Head of caudate nucleus (tissue), 42 donors: ENCODE data around the gene NTN3.
"Not testable (repeated sequence)": the region's sequence is repeated elsewhere in the genome, so short reads cannot be mapped to it uniquely, and the experiment has no call there.

Experiments
- DNase-seq, 42 donors: peaks; one replicate each; pipeline versions ENCODE4 v3.0.0 to v3.0.0-alpha.2; 2020 to 2021; ENCODE audit warnings: mixed read lengths in 7 of 42
- intact Hi-C: fragments of 100-400 bp; cut with DNase I; formaldehyde crosslinking; loops from one replicate; pipeline ENCODE4 v1.15.0; 2022

NTN3 gene

DNA sequence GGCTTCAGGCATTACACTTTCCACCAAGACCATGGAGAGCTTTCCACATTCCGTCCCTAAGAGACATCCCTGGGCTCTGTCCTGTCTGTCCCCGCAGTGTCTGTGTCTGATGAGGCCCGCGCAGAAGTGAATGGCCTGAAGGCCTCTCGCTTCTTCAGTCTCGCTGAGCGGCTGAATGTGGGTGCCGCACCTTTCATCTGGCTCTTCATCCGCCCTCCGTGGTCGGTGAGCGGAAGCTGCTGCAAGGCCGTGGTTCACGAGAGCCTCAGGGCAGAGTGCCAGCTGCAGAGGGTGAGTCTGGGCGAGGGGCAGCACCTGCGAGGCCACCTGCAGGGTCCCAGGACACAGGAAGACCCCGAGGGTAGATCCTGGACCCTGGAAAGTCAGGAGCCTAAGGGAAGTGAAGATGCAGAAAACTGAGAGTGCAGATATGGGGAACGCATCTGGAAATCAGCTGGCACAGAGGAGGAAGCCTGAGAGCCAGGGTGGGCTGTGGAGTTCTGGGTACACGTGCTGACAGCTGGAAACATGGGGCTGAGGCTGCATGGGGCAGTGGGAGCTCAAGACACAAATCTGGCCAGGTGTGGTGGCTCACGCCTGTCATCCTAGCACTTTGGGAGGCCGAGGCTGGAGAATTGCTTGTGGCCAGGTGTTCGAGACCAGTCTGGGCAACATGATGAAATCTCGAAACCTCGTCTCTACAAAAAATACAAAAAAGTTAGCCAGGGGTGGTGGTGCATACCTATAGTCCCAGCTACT is 33.9 kb upstream of the NTN3 start:
- intact Hi-C loops: no loop called here

DNA sequence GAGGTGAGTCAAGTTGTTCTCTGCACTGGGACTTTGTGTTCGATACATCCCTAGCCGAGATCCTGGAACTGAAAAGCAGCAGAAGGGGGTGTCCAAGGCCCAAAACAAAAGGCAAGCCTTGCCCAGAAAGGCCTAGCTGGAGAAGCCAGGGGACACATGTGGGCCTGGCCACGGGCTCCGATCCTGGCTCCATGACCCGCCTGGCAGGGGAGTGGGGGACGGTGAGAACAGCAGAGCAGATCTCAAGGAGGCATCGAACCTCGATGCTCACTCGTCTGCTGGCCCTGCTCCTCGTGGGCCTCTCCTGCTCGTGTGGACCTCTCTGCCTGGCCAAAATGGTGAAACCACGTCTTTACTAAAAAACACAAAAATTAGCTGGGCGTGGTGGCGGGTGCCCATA is 33.0 kb upstream of the NTN3 start:
- DNase-seq: no peak
- intact Hi-C loops: no loop called here

More for the DNA sequence above, 33.9 kb upstream of the NTN3 start:
- DNase-seq: no peak

DNA sequence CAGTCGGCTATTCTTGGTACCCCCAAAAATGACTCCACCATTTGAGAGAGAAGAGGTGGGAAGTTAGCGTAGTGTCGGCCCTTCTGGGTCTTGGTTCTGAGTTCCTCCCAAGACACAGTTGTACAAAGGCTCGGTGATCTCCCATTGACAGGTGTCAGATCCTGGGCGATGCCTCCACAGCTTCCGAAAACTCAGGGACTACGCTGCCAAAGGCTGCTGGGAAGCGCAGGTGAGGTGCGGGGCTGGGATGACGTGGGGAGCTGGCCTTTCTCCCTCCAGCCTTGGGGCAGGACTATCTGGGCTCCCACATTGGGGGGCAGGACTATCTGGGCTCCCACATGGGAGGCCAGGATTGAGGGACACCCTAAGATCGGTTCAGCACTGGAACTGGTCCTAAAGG is 31.5 kb upstream of the NTN3 start:
- no peak for DNase-seq
- intact Hi-C loops: no loop called here

DNA sequence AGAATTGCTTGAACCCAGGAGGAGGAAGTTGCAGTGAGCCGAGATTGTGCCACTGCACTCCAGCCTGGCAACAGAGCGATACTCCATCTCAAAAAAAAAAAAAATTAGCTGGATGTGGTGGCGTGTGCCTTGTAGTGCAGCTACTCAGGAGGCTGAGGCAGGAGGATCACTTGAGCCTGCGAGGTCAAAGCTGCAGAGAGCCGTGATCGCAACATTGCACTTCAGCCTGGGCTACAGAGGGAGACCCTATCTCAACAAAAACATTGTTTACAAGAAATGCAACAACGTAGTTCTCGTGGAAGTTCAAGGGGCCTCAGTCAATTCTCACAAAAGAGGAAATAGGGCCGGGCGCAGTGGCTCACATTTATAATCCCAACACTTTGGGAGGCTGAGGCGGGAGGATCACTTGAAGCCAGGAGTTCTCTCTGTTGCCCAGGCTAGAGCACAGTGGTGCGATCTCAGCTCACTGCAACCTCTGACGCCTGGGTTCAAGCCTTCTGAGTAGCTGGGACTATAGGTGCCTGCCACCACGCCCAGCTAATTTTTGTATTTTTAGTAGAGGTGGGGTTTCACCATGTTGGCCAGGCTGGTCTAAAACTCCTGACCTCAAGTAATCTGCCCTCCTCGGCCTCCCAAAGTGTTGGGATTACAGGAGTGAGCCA is 29.8 kb upstream of the NTN3 start:
- DNase-seq, intact Hi-C loops: not testable (repeated sequence)

DNA sequence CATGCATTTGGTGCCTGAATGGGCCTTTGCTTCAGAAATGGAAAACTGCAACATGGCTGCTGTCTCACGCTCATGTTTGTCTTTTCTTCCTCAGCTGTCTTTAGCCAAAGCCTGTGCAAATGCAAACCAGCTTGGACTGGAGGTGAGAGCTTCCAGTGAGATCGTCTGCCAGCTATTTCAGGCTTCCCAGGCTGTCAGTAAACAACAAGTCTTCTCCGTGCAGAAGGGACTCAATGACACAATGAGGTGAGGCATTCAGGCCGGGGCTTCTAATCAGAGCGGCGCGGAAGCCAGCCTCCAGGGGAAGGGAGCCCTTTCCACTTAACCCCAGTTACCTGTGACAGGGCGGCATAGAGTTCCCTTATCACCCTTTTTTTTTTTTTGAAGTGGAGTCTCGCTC is 27.5 kb upstream of the NTN3 start:
- intact Hi-C loops: no loop called here
- DNase-seq: no peak

DNA sequence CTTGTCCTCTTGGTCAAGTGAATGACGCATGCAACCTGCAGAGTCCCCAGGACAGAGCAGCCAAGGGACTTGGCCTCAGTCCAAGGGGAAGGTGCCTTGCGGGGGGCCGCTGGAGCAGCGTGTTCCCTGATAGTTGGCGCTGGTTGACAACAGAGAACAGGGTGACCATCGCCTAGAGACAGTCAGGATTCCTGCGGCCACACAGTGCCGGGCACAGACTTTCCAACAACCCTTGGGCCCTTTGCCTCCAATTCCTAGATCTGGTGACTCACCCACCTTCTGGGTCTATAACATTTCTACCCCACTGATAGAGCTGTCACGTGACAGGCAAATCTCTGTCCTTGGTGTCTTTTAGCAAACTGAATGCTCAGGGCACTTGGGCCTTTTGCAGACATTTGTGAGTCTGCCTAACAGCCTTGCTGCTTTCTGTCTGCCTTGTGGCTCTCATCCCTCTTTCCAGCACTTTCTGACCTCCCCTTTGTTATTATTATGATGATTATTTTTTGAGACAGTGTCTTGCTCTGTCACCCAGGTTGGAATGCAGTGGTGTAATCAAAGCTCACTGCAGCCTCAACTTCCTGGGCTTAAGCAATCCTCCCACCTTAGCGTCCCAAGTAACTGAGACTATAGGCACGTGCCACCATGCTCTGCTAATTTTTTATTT is 23.0 kb upstream of the NTN3 start:
- DNase-seq: no peak
- intact Hi-C loops: no loop called here

DNA sequence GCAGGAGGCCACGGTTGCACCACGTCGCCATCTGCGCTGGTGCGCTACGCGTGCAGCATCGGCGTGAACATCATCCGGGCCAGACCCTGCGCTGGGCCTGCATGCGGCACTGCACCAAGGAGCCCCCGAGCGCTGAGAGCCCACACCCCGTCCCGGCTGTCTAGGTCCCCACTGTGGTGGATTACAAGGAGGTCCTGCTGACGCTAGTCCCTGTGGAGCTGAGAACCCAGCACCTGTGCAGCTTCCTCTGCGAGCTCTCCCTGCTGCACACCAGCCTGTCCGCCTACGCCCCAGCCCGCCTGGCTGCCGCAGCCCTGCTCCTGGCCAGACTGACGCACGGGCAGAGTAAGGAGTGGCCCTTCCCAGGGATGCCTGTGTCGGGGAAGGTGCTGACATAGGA is 22.0 kb upstream of the NTN3 start:
- DNase-seq: no peak
- intact Hi-C loops: no loop called here

DNA sequence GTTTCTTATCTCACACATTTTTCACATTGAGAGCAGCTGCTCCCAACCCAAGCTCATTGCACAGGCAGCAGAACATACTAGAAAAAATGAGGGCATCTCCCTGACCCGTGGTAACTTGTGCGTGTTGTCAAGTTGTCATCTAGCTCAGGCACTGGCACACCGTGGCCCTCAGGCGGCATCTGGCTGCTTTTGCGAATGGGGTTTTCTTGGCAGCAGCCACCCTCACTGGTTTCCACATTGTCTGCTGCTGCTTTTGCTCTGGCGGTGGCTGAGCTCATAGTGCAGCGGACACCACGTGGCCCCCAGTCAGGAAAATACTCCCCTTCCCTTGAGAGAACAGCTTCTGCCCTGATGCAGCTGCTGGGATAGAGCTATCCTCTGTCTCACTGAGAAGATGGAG is 20.6 kb upstream of the NTN3 start:
- peak; percentile 56 to 87 (median 74) for DNase-seq
- intact Hi-C loops: no loop called here

DNA sequence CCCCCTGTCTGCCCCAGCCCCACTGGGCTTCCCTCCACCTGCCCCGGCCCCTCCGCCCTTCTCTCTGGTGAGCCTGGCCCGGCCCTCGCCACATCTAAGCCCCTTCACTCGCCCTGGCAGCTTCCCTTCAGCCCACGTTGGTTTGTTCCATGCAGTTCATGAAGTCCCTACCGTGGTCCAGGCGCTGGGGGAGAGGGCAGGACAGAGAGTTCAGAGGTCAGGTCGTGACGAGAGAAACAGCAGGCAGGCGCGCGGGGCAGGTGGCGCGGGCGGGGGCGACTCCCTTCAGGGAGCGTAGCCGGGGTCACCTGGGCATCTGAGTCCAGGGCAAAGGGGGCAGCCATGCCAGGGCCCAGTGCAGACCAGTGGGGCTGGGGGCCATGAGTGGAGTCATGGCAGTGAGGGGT is 20.1 kb upstream of the NTN3 start:
- DNase-seq: peak in 1 of 42 donors; percentile 49
- intact Hi-C loops: no loop called here

DNA sequence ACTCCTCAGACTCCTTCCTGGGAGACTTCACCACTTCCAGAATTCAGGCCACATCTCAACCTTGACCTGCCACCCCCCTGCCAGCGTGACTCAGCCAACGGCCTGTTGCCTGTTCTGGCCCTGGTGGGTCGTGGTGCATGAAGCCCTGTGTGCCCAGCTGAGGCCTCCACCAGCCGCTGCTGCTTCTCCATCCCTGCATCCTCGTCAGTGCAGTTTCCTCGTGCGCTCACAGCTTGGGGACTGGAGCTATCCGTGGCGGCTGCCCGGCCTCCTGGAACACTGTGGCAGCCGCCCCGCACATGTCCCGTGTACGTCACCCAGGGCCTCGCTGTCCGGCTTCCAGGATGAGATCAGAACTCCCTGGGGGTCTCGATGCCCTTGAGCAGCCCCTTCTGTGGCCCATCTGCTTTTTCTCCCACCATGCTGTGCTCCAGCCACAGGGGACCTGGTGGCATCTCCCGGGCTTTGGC is 19.2 kb upstream of the NTN3 start:
- intact Hi-C loops: no loop called here

DNA sequence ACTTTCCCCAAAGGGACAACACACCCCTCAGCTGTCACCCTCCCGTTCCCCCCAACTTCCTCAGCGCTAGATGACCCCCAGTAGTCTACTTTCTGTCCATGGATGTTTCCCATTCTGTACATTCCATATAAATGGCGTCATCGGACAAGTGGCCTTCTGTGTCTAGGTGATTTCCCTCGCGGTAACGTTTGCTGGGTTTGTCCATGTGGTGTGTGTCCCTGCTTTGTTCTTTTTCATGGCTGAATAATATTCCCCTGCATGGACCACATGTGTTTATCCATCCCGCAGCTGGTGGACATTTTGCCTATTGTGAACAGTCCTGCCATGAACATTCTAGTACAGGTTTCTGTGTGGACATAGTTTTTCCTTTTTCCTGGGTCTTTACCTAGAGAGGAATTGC is 18.4 kb upstream of the NTN3 start:
- no peak for DNase-seq
- intact Hi-C loops: no loop called here

More for the DNA sequence above, 19.2 kb upstream of the NTN3 start:
- no peak for DNase-seq

DNA sequence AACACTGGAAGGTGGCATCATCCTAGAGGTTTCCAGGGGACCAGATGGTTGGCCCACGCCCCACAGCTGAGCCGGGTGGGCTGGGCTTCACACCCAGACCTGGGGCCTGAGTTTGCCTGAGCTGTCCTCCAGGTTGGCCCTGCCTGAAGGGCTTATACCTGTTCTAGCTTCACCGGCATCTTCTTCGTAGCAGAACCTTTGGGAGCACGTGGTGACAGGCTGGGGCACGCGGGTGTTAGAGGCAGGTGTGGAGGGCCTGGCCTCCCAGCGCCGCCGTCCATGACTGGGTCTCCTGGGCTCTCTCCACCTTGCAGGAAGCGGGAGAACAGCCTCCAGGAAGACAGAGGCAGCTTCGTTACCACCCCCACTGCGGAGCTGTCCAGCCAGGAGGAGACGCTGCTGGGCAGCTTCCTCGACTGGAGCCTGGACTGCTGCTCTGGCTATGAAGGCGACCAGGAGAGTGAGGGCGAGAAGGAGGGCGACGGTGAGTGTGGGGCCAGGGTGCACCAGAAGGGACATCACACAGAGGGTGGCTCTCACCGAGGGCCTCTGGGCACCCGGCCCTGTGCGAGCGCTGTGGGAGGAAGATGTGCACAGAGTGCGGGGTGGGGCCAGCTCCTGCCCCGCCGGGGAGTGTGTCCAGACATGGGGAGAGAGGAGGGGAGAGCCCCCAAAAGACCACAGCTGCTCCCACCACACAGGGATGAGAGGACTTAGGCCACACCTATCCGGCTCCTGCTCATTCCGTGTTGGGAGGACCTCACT is 15.8 kb upstream of the NTN3 start:
- no peak for DNase-seq
- intact Hi-C loops: no loop called here

DNA sequence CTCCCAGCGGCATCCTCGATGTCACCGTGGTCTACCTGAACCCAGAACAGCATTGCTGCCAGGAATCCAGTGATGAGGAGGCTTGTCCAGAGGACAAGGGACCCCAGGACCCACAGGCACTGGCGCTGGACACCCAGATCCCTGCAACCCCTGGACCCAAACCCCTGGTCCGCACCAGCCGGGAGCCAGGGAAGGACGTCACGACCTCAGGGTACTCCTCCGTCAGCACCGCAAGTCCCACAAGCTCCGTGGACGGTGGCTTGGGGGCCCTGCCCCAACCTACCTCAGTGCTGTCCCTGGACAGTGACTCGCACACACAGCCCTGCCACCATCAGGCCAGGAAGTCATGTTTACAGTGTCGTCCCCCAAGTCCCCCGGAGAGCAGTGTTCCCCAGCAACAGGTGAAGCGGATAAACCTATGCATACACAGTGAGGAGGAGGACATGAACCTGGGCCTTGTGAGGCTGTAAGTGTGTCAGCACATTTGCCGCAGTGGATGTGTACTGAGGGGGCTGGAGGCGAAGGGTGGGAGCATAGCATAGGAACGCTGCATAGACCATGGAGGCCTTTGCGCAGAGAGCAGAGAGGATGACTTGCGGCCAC is 14.4 kb upstream of the NTN3 start:
- intact Hi-C loops: no loop called here
- DNase-seq: no peak

DNA sequence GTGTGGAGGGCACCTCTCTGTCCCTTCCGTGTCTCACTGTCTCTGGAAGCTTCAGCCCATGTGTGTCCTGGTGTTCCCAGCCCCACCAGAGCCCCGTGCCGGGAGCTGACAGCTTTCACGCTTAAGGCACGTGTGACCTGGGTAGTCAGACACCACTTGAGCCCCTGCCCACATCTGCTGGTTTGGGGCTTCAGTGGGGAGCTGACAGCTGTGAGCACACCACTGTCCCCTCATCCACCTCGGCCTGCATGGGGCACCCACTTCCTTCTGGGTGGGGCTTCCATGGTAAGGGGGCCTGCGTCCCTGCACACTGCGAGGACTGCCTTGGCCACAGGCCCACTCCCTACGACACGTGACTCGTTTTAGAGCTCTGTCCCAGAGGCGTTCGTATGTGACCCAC is 13.8 kb upstream of the NTN3 start:
- intact Hi-C loops: no loop called here
- no peak for DNase-seq

DNA sequence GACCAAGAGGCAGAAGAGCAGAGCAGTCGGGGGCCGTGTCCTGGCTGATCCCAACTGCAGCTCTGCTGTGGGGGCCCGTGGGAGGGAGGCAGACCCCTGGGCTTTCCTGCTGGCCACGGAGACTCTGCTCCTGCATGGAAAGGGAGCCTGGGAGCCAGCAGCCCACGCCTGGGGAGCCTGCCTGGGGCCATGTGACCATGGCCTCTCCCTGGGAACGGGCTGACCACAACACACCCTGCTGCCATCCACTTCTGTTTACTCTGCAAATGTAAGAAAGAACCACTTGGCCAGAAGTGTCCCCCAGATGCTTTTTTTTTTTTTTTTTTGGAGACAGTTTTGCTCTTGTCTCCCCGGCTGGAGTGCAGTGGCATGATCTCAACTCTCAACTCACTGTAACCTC is 13.2 kb upstream of the NTN3 start:
- no peak for DNase-seq
- intact Hi-C loops: no loop called here

DNA sequence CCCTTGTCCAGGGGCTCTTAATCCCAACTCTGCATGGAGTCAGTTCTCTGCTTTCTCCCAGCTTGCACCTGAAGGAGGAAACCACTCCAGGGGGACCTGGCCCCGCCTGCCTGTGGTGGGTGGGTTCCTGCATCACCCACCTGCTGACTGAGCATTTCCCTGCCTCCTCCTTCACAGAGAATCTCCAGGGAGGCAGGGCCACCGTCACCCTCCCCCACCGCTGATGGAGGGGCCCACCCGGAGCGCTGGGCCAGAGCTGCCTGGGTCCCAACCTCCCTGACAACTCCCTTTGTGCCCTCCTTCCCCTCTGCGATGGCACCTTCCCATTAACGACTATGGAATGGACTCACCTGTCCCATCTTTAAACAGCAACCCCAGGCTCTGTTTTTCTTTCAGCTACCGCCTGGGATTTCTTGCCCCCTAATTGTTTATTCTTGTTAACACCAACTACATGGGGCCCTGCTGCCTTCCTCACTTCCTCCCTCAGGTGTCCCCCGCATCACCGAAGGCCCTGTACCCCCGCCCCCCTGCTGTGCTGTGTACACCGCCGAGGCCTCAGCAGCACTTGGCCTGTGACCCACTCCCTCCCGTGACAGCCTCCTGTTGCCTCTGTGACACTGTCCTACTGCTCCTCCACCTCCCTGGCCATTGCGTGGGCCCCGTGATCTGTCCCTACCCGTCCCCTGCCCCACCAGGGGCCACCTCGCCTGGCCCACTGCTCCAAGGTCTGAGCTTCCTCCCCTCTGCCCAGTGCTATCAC is 12.0 kb upstream of the NTN3 start:
- peak in 1 of 42 donors; percentile 37 for DNase-seq
- intact Hi-C loops: no loop called here

DNA sequence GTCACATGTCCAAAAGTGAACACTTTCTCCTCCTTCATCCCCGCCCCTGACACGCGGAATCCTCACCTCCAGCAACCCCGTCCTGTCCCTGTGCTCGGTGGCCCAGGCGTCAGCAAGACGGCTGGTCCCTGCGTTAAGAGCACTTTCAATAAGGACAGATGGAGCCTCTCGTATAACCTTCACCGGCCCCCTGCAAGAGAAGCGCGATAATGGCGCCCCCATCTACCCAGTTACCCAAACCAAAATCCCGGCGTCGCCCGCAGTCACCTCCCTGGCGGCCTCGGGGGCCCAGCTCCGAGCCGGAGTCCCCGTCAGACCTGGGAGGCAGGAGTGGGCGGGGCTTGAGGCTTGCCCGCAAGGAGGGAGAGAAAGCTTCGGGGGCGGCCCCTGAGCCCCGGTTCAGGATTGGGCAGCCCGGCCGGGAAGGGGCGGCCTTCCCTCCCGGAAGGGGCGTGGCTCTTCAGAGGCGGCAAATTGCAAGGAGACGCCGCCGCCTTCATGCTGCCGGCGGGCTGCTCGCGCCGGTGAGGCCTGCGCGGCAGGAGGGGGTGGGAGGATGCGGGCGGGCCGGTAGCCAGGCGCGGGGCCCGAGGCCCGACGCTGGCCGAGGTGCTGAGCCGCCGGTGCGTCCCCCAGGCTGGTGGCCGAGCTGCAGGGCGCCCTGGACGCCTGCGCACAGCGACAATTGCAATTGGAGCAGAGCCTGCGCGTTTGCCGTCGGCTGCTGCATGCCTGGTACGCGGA is 11.3 kb upstream of the NTN3 start, which contains the start of gene TEDC2:
Gene TEDC2, plus strand, starts transcription at position 463 of the 744 bp plus-strand sequence. Its CDS starts 36 bp downstream, at position 499.
- intact Hi-C loops: no loop called here
- DNase-seq: peak; percentile 91 to 100 (median 98)

DNA sequence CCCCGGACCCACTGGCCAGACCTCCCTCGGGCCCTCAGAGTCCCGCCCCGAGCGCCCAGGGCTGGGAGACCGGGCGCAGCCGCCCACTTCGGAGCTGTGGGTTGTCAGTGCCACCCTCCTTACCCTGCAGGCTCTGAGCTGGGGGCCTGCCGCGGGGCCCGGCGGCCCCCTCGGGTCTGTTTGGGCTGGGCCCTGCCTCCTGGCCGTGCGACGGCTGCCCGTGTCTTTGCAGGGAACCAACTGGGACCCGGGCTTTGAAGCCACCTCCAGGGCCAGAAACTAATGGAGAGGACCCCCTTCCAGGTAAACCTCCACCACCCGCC is 10.7 kb upstream of the NTN3 start:
- no peak for DNase-seq
- intact Hi-C loops: no loop called here
